DMS53 treated with DMSO at 0.1 percent for 48 hours (cell line): ENCODE measurements around the gene PWWP2B.
A peak's percentile ranks its signal among the peaks of the same experiment; 100 is the strongest.

Source experiments
- DNase-seq: peaks from one replicate; lab custom pipeline; 2025; ENCODE audit not compliant: unreplicated experiment; lab: John Stamatoyannopoulos, UW

The PWWP2B gene

DNA sequence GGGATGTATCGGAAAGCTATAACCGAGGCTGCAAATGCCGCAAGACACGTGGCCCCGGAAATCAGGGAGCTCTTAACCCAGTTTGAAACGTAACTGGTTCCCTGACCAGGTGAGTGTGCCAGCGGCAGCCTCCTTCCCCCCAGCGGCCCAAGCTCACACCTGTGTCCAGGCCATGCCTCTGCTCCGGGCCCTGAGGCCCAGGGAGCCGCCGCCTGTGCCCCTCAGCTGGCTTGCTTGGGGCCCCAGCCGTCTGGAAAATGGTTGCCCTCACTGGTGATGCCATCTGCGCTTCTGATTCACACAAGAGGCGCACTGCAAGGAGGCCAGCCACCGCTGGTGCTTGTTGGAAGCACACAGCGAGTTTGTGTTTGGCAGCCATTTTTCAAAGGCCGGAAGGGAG, 9.2 kb downstream of the PWWP2B start:
- DNase-seq = no peak

DNA sequence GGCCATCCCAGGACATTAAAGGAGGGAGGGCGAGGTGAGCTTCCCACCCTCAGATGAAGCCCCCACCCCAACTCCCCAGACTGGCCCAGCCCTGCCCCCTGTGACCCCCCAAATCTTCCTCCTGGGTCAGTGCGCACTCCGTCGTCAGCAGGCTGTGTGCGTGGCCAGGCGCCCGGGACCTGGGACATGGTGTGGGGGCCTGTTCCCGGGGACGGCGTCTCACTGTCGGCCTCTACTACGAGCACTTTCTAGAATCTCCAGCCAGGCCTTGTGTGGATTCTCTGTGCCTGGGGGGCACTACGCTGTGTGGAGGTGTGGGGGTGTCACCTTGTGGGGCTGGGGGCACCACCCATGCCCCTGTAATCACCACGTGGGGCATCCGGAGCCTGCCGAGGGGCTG, 9.8 kb downstream of the PWWP2B start:
- DNase-seq = no peak

DNA sequence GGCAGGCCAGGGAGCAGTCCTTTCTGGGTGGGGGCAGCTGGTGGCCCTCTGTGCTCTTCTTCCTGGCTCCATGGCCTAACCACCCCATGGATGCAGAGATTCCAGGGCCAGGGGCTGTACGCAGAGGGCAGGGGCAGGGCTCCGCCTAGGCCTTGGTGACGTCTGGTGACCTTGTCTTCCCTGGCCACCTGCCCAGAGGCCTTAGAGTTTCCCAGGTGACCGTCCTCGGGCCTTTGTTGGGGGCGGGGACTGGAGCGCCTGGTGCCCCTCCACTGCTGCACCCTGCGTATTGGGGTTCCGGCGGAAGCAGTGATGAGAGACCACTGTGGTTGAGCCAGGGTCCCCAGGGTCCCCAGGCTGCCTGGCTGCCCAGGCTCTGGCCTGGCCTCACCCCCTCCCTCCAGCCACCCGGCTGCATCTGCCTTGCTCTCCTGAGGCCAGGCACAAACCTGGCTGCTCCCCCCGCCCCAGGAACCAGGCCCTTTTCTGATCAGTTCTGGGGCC, 10.3 kb downstream of the PWWP2B start:
- peak; percentile 78 for DNase-seq

DNA sequence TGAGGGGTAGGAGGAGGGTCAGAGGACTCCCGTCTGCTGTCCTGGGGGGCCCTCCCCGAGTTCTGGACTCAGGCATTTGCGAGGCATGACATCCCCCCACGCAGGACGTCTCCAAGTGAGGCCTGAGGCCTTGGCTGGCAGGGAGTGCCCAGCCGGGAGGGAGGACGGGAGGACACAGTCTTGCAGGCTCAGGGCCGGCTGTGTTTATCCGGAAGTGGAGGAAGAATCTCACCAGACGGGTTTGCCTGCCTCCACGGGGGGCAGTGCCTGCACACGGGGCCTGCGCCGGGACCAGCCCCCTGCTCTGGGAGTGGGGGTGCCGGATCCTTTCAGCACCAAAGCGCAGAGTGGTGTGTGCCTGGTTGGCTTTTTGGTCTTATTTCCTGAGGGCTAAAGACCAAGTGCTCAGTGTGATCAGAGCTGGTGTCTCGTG, 10.9 kb downstream of the PWWP2B start:
- peak; percentile 81 for DNase-seq

DNA sequence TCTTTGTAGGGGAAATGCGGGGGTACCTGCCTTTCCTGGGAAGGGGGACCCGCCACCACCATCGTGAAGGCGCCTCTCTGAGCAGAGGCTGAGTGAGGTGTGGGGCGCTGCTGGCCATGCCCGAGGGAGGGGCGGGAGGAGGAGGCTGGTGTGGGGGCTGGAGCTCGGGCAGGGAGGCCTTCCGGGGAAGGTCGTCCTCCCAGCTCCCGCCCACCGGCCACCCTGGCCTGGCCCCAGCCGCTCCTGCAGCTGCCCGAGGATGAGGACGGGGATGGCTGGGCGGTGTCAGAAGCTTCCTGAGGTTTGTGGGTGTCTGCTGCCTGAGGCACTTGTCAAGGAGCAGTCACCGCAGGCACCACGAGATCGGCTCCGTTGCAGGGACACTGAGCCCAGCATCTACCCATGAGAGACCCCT, 11.4 kb downstream of the PWWP2B start:
- peak; percentile 27 for DNase-seq

DNA sequence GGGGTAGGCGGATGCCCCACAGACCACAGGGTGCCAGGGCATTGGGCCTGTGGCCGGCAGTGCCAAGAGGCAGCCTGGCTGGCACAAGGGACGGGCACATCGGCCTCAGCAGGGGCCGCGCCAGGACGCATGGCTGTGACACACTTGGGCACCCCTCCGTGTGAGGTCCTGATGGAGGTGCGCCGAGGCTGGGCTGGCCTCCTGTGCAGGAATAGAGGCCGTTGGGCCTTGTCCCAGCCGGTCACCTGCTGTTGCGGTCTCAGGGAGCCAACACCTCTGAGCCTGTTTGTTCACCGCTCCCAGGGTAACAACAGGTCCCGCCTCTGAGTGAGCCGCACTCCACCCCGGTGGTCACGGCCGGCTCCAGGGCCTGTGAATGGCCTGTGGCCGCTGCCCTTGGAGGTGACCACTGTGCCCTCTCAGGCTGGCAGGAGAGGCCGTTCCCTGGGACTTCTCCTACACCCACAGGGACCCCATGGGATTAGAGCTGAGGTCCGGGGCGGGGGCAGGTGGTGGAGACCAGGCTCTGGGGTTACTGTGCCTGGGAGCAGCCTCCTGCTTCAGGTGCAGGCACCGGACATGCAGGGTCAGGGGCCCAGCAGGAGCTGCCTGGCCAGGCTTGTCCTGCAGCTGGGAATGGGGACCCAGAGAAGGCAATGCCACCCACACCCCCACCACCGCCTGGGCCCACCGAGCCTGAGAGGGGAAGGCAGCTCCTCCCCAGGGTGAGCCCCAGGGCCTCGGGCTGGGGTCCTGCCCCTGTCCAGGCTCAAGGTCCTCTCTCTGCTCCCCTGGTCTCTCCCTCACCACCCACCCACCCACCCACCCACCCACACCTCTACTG, 12.0 kb downstream of the PWWP2B start:
- no peak for DNase-seq

DNA sequence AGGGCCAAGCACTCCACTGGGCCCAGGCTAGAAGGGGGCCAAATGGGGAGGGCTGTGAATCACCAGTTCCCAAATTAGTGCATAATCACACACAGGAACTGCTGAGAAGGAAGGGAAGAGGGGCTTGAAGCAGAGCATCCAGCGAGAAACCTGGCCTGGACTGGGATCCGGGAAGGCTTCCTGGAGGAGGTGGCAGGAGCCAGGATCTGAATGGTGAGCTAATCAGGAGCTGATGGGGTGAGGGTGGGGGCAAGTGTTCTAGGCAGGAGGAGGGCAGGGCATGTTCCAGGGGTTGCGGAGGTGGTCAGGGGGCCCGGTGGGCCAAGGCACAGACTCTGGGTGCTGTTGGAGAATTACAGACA, 12.6 kb downstream of the PWWP2B start:
- DNase-seq = no peak

DNA sequence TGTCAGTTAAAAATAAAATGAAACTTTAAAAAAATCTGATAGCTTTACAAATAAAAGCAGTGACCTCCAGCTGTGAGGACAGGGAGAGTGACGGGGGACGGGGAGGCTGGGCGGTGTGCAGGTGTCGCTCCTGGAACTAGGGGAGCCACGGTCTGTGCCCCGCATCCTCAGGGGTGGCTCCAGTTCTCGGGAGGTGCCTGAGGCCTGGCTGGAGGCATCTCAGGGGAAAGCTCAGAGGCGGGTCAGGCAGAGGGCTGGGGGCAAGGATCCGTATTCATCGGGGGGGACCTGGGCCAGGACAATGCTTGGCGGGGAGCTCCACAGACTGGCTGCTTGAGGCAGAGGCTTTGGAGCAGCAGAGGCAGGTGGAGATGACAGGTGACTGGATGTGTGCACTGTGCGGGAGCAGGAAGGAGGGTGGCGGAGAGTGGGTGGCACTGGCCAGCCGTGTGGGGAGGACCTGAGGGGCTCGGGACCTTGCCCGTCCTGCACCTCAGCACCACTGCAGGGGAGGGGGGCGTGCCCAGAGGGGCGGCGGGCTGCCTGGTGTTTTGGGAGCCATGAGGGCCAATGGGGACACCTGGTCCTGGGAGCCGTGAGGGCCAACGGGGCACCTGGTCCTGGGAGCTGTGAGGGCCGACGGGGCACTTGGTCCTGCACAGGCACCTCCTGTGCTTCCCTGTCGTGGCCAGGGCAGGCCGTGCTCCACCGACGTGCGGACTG, 13.2 kb downstream of the PWWP2B start:
- DNase-seq = no peak

DNA sequence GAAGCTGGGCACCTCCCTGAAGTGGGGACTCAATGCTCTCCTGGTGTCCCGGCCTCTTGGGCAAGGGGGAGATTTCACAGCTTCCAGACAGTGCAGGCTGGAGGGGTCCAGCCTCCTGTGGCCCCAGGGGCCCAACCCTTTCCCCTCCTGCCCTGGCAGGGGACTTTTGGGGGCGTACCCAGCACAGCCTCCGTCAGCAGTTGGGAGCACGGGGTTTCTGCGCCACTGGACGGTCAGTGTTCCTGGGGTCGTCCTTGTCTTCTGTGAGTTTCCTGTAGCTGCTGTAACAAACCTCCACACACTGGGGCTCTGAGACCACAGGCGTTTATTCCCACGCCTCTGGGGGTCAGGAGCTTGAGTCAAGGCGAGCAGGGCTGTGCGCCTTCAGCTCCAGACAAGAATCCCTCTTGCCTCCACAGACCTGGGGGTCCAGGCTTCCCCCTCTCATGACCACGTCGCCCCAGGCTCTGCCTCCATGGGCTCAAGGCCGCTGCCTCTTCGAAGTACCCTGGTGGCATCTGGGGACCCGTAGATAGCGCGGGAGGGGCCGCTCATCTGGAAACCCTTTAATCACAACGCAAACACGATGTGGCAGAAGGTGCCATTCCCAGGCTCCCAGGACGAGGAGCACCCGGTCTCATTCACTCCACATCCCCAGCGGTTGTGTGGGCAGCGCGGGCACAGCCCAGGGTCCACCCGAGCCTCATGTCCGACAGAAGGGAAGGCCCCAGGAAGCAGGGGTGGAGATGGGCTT, 14.0 kb downstream of the PWWP2B start:
- no peak for DNase-seq

DNA sequence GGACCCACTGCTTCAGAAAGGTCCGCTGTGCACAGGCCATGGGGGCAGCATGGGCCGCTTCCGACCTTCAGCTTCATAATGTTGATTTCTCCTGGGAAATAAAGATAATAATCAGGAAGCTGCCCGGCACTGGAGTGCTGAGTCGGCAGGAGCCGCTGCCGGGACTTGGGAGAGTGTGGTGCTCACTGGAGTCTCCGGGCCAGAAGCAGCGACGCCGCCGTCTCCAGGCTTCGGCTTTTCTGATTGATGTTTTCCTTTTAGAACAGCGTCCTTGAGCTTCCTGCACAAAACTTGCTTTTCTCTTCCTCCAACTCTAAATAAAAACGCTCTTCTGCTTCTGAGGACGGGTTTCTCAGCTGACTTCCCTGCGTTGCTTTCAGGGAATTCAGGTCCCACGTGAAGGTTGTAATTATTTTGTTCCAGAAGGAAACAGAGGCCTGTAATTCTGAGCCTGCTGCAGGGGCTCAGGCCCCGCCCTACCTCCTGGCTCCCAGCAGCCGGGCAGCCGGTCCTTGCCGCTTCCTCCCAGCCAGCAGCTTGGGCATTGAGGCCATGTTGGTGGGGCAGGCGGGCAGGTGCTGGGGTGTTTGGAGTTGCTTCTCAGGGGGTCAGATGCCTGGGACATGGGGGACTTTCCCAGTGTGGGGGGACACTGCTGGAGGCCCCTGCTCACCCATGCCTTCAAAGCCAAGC, 14.7 kb downstream of the PWWP2B start:
- DNase-seq = no peak

DNA sequence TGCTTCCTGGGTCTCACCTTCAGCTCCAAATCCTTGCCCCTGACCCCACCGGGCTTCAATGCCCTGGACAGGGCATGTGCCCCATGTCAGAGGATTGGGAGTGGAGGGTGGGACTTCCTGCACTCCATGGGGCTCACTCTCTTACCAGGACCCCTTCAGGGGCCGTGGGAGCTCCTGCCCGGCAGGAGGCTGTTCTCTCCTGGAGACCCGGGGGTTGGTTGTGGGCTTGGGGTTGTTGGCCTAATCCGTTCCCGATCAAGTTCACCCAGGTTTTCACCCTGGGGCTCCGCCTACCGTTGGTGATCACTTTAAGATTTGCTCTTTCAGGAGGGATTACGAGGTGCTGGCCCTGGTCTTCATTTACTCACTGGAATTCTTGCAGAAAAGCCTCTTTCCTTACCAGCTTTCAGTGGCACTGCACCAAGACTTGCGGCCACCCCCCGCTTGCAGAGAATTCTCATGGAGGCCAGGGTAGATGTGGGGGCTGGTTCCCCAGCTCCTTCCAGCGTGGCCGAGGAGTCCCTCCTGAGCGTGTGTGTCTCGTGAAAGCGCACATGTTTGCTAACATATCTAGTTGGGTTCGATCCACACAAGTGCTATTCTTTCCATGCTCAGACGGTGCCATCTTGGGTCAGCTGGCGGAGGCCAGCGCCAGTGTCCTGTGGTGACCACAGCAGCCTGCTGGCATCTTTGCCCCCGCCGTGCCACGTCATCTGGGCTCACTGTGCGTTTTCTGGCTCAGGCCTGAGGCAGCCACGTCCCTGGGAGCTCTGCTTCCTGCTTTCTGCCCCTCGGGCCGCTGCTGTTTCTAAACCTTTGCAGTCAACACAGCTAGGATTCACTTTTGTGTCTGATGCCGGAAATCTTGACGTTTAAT, 15.6 kb downstream of the PWWP2B start:
- no peak for DNase-seq

DNA sequence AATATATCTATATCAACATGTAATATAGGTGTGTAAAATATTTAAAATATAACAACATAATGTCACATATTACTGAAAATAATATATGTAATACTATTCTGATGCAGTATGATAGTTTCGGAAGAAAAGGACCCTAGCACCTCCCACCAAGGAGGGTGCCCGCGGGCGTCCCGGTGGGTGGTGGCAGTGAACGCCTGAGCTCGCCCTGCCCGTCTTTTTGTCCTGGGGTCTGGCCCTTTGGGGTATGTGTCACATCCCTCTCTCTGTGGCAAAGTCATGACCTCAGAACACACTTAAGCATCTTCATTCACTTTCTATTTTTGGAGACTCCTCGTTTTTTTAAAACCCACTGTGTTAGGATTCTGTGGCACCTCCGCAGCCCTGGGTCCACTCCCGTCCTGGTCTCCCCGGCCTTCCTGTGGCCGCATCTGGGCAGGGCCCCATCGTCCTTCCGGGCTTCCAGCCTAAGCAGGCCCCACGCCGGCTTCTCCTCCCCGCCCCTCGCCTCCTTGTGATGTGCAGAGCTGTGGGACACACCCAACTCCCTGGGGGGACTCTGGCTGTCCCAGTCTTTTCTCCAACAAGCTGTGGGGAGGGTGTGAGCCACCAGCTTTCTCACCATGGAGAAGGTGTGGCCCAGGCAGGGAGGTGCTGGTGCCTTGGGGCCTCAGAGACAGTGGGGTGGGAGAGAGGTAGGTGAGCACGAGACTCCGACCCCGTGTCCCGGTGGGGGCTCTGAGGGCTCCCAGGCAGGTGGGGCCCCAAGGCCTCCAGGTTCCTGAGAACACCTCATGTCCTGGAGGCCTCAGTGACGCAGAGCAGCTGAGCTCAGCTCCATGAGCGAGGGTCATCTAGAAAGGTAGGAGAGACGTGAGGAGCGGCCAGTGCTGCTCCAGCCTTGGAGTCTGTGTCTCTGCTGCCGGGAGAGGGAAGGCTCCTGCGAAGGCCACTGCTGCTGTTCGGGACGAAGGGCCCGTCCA, 16.5 kb downstream of the PWWP2B start:
- no peak for DNase-seq

DNA sequence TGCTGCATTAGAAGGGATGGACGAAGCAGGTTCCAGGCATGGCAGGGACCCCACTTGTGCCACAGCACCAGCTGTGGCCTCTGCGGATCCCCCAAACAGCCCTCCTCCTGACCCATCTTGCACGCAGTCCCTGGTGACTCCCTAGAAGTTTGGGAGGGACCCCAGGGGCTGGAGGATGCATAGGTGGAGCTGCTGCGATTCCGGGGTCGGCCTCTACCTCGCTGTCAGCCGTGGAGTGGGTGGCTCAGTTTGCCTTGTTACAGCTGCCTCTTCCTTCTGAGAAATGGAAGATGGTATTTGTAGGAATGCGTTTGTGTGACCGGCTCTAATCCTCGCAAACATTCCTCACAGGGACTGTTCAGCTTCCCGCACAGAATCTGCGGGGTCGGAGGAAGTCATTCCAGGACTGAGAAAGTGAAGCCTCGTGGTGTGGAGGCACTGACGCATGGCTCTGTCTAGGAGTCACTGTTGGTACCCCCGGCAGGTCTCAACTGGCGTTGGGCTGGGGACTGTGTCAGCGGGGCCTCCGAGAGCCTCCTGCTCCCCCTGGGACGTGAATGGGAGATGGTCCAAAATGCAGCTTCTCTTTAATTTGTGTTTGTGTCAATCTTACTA, 17.5 kb downstream of the PWWP2B start:
- DNase-seq = no peak

DNA sequence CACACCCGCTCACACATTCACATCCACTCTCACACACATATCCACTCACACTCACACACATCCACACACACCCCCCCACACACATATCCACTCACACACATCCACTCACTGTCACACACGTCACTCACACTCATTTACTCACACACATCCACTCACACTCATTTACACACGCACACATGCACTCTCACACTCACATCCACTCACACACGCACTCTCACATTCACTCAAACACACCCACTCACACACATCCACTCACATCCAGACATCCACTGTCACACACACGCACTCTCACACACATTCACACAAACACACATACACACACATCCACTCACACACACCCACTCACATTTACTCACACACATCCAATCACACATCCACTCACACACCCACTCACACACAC, 18.3 kb downstream of the PWWP2B start:
- no peak for DNase-seq

DNA sequence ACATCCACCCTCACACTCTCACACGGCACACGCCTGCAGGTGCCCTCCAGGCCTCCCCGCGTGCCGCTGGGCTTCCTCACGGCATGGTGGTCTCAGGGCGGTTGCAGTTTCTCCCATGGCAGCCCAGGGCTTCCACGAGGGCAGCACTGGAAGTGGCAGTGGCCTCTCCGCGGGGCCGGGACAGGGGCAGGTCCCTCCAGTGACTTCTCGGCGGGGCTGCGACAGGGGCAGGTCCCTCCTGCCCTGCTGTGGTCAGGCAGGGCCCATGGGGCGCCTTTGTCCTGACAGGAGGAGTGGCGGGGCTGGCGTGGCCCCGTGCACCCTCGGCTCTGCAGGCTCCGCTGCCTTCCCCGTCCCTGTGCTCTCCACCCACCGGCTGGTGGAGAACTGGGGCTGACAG, 19.0 kb downstream of the PWWP2B start:
- no peak for DNase-seq

DNA sequence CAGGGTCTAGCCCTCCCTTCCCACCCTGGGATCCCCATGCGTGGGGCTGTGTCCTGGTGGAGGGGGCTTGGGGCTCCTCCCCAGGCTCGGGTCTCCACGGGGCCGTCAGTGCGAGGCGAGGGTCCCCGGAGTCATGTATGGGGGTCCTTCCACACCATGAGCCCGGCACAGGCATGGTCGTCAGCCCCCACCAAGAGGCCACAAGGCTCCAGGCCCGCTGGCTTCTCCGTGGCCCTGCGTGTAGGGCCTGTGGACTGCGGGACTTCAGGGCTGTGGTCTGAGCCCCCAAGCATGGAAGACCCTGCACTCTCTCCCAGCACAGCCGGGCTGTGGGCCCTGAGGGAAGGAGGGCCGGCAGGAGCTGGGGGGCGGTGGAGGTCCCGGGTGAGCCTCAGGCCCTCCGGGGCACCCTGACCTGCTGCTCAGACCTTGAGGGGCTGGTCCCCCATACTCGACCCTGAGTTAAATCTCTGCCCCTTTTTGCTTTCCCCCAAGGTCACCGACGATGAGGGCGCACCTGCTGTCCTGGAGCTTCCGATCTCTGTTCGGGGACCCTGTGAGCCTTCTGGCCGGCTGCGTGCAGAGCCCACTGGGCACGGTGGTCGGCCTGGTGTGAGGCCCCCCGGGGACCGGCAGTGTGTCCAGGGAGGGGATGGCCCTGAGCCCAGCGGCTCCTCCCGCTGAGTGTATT, 19.7 kb downstream of the PWWP2B start:
- DNase-seq = no peak

DNA sequence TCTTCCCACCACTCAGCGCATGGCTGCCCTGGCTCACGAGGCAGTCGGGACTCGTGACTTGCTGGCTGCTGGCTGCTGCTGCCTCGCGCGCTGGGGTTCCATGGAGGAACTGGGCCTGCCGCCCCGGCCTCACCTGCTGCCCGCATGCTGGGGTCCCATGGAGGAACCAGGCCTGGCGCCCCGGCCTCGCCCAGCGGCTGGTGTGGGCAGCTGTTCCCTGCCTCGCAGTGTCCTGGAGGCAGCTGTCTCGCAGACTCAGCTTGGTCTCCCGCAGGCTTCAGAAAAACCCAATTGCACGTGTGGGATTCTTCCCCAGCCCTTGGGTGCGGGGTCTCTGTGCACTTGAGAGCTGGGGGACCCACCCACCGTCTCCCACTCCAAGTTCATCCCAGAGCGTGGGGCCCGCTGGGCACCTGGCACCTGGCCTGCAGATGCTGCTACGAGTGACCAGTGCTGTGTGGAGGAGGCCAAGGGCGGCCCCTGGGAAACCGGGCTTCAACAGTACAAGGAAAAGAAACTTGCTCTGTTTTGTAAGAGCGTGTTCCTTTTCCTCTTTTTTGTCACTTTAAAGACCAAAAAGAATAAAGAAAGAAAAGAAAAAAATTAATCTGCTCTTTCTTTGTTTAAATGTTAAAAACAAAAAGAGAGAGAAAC, 20.4 kb downstream of the PWWP2B start:
- no peak for DNase-seq
